HG03575 (cell line): ENCODE data around the gene TIMM17B.

Source experiments
- ATAC-seq: cut with Tn5 transposase; IDR thresholded peaks from one replicate; pipeline ENCODE4 v1.9.1; 2021; ENCODE audit not compliant: unreplicated experiment, insufficient number of reproducible peaks, low FRiP score; ENCODE audit errors: extremely low read depth

Gene TIMM17B

DNA sequence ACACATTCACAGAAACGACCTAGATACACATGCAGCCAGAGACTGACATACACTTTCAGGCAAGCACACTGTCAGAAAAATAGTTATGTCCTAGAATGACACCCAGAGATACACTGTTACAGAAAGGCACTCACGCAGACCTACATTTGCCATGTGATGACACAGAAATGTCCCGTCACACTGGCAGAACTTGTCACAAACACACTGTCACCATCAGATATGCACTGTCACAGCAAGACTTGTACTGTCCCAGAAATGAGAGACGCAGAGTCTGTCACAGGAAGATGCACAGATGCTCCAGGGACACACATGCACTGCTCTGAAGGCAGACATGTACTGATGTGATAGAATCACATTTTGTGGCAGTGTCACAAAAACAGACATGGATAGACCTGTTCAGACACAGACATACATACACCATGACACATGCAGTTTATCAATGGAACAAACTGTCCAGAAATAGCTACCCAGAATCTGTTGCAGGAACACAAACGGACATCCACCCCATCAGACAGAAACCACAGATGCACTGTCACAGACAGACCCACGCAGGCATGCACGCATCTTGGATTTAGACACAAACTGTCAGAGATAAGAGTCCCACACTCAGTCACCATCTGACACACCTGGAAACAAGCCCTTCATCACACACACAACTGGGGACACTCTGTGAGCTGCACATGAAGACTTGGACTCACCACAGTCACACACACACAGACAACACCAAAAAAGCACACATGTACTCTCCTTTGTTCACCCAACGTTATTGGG is 22.6 kb upstream of the TIMM17B start:
- ATAC-seq: no peak

DNA sequence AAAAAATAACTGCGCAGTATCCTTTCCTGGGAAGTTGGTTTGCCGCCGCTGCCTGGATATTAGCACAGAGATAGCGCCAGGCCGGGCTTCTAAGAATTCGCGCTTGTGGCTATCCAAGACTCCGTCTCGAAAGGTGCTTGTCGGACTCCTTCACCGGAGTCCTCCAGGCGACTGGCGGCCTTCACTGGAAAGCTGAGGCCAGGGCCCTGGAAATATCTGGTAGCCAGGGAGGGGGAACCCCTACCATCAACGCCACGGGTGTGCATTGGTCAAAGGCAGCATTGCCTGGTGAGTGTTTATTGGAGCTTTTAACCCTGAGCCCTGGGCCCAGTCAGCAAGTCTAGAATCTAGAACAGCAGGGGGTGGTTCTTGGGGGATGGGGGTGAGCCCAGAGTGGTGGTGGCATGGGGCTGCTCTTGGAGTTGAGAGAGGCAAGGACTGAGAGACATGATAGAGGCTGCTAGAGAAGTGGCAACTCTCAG is 21.8 kb upstream of the TIMM17B start:
- peak; percentile 2 for ATAC-seq

- peak; percentile 40 for ATAC-seq
These were observed 21.2 kb upstream of the TIMM17B start, which contains the start of gene PIM2 for GRCh38 chrX:48918643-48919340. Gene PIM2, minus strand, starts transcription at chrX:48919024. Its CDS starts 190 bp downstream, at chrX:48918834.

- ATAC-seq: no peak
These were observed 20.7 kb upstream of the TIMM17B start for GRCh38 chrX:48918301-48918642.

DNA sequence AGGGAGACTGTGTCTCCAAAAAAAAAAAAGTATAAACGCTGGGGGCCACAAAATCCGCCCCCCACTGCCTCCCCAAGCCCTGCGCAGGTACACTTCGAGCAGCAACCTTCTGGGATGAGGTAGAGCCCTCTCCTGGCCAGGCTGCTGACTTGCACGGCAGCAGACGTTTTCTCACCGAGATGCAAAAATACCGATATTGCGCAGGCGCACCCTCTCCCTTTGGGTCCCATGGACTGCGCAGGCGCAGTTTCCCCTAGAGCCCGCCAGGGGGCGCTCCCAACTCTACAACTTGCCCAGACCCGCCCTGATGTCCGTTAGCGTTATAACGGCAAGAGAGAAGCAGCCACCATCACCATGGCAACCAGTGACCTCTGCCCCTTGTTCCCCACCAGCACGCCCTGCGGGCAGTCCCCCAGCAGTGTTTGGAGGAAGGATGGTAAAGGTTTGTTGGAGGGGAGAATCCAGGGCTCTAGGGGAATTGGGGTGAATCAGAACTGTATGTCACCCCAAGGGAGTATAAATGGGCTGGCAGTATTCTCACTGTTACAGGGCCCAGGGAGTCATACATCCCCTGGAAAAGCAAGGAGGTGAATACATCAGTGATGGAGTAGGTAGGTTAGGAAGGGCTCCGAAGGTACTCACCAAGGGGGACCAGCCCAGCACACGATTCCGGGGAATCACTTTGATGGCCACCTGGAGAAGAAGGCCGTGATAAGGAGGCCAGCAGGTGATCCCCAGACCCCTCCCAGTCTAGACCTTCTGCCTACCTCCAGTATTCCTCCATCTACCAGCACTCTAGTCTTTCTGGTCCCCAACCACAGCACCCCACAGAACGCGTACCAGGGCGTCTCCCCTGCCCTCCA is 19.8 kb upstream of the TIMM17B start:
- no peak for ATAC-seq

GRCh38 chrX:48914593-48915493 is 17.3 kb upstream of the TIMM17B start:
- ATAC-seq: no peak

DNA sequence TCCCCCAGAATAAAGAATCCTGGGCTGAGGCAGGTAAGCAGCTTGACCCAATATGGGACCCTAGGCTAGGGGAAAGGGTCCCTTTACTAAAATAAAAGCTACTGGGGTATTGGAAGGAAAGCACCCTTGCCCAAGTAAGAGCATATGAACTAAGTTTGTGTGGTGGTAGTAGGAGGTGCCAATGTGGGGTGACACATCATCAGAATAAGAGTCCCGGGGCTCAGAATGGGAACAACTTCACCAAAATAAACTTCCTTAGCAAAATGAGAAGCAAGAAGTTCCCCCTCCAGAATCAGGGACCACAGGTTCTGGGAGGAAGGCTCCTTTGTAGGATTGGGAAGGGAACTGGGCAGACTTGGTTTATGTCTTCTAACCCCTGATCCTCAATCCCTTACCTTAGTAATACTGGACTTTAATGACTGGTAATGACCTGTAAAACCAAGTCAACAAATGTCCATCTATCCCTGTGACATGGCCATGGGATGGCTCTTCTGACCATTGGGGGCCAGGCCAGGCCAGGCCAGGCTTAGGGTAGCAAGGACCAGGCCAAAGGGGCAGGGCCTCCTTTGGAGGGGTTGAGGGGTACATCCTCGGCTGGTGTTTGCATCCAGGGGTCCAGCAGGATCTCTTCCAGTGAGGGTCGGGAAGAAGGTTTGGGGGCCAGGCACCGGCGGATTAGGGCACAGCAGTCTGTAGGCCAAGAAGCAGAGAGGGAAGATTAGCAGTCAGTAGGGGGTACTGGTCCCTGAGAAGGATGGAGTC is 16.2 kb upstream of the TIMM17B start:
- no peak for ATAC-seq

DNA sequence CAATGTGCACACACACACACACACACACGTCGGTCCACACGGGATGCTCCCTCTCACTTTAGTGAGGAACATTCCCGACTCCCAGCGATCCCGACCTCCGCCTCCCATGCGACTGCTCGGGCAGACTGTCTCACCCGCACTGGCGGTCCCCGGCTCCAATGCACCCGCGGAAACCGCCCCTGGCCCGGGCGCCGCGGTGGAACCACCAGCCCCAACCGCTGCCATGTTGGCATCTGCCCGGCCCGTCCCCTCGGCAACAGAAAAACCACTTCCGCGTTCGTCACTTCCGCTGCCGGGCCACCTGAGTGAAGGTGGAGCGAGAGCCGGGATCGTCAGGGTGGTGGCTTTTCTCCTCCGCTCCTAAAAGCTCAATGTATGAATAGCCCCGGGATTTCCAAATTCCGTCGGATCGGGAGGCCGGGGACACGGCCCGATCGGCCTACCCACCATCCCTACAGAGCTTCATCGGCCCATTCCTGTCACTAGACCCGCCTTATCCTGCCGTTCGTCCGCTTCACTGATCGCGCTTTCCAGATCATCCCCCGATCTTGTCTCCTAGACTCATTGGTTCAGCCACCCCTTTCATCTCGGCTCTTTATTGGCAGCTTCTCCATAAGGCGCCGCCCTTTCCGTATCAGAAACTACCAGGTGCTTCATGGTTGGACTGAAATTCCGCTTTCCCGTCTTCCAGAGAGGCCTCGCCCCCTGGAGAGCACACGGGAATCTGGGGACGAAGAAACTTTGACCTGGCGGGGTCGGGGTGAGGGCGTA is 14.0 kb upstream of the TIMM17B start, which contains the start of gene SLC35A2:
Gene SLC35A2, minus strand, starts transcription at position 235 of the 771 bp plus-strand sequence. Its CDS starts 10 bp downstream, at position 225.
- no peak for ATAC-seq

DNA sequence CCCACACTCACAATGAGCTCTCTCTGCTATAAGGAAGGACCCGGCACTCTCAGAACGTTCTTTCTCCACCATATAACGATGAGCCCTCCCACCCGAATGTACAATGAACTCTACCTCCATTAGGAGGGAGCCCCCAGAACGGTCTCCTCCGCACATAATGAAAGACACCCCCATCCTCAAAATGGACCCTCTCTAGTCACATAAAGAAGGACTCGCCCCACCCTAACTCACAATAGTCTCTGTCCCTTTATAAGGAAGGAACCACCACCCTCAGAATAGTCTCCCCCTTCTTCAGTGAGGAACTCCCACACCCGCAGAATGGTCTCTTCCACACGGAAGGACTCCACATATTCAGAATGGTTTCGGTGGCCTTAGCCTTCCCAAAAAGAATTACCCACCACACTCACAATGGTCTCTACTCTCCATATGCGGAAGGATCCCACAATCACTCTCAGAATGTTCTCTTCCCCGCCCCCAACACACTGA is 13.4 kb upstream of the TIMM17B start:
- no peak for ATAC-seq

- ATAC-seq: no peak
These were observed 12.2 kb upstream of the TIMM17B start for GRCh38 chrX:48909703-48910294.

DNA sequence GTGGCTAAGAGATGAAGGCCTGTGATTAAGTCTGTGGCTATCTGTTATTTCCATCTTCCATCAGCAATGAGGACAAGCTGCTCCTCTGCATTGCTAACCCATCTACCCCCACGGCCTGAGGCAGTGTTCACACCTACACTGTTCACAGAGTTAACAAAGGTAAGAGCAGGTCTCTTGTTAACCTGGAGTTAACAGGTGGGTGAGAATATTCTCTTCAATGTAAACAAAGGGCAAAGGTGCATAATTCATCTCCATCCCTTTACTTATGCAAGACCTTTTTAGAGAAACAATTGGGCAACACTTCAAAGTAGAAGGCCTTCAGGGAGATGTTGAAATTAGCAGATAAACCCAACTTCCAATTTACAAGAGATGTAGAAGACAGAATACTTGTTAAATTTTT is 11.0 kb upstream of the TIMM17B start:
- ATAC-seq: no peak

DNA sequence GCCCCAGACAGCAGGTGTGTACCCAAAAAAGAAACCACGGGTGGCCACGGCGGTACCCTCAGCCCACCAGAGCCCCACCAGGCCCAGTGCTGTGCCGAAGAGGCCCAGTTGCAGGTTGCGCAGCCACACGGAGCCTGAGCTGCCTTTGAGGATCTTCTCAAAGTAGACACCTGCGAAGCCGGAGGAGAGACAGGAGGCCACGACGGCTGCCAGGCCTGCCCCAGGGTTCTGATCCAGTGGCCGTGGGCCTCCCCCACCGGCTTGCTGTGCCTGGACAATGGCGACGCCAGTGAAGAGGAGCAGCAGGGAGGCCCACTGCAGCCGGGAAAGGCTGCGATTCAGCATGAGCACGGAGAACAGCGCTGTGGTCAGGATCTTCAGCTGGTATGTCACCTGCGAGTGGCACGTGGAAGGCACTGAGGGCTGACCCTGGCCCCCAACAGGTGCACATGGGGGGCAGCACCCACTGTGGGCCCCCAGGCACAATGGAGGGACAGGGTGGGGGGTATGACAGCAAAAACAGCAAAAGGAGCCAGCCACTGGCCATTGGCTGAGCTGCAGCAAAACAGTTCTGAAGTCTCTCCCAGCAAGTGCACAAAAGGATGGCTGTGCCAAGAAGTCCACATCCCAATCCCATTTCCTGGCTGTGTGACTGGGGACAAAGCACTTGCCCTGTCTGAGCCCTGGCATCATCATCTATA is 7.7 kb upstream of the TIMM17B start:
- ATAC-seq: no peak

GRCh38 chrX:48904626-48905025 is 7.1 kb upstream of the TIMM17B start:
- ATAC-seq: no peak

DNA sequence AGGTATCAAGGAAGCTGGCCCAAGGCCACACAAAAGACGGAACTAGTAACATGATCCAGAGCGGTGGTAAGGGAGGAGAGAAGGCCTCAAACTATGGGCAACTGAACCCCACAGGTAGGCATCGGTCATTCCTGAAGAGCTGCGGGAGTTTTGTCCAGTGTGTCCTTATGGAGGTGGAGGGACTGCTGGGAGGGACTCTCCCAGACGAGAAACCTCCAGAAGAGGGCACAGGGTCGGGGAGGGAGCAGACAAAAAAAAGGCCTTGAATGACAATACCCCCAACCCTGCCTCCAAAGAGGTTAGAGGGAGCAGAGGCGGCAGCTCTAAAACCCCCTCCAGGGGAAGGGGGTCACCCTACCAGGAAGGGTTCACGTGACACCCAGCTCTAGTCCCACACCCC is 6.6 kb upstream of the TIMM17B start:
- no peak for ATAC-seq

DNA sequence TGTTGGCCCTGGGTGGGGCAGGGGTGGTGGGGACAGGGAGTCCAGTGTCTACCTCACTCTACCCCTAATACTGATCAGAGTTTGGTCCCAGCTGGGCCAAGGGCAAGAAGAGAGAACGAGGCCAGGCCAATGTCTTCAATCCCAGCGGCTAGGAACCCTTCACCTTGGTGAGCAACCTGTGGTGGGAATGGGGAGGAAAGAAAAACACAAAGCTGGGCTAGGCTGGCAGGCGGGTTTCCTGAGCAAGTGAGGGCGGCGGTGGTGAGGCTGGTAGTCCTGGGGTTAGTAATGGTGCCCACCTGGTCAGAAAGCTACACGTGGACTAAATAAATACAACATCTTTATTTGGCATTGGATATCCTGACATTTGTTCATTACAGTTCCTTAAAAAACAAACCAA is 5.7 kb upstream of the TIMM17B start:
- ATAC-seq: no peak

DNA sequence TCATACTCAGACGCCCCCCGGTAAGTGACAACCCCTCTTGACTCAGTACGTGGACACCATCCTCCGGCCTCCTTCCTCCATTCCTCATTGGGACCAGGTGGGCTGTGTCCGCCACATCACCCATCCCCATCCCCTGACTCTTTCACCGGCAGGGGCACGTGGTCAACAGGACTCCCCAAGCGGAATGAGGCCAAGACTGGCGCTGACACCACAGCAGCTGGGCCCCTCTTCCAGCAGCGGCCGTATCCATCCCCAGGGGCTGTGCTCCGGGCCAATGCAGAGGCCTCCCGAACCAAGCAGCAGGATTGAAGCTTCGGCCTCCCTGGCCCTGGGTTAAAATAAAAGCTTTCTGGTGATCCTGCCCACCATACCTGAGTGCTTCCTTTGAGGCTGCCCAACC is 5.2 kb upstream of the TIMM17B start:
- ATAC-seq: no peak
